Neural progenitor cell (in vitro differentiated cells): Measurements from ENCODE around the gene HACE1.

Source experiments
- CTCF ChIP-seq: fragments of 200-600 bp; sonication (generic); IDR thresholded peaks from 2 replicates; pipeline ENCODE4 v1.5.1; 2017; ENCODE audit warnings: antibody characterized with exemption, mild to moderate bottlenecking
- EZH2 ChIP-seq: fragments of 200-600 bp; sonication (generic); IDR thresholded peaks from 2 replicates; pipeline ENCODE4 v1.6.1; 2017; ENCODE audit warnings: antibody characterized with exemption, mild to moderate bottlenecking, moderate library complexity
- EZH2phosphoT487 ChIP-seq: fragments of 200-600 bp; sonication (generic); IDR thresholded peaks from 2 replicates; pipeline ENCODE4 v1.6.1; 2017; ENCODE audit warnings: antibody characterized with exemption

- no peak for TF ChIP-seq CTCF
- no peak for TF ChIP-seq EZH2
- TF ChIP-seq EZH2phosphoT487 = no peak
These were observed 46.2 kb downstream of the HACE1 start for GRCh38 chr6:104813552-104813951.
